HG03108 (cell line): Measurements from ENCODE around the gene SETD1A.
"Not testable (repeated sequence)": the region's sequence is repeated elsewhere in the genome, so short reads cannot be mapped to it uniquely, and the experiment has no call there.

ENCODE experiments used
- ATAC-seq: cut with Tn5 transposase; IDR thresholded peaks from one replicate; pipeline ENCODE4 v1.9.1; 2021; ENCODE audit warnings: moderate library complexity; ENCODE audit not compliant: unreplicated experiment

Gene SETD1A

DNA sequence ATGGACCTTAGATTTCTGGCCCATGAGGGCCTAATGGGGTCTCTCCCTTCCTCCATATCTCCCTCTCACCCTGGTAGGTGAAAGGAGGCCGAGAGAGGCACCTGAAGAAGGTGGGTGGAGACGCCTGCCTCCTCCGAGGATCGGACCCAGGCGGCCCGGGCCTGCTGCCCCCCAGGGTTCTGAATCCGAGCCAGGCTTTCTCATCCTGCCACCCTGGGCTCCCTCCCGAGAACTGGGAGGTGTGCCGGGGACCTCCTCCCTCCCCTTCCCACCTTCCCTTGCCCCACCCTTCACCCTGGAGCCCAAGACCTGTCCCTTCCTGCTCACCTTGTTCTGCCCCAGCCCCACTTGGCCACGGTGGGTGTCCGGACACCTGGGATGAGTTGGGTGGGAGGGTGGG, 29.2 kb upstream of the SETD1A start:
- no peak for ATAC-seq

DNA sequence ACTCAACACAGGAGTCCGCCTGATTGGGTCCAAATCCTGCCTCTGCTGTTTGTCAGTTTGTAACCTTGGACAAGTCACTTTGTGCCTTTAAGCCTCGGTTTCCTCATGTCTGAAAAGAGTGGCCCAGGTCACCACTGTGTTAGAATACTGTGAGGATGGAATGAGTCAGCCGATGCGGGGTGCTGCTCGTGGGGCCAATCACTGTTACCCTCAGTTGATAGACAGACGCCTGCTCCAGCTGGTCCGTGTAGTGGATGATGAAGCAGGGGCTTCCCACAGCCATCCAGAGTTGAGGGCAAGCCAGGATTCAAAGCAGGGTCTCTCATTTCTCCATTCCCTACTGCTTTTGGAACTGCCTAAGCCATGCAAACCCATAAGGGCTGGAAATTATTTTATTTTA, 28.4 kb upstream of the SETD1A start:
- no peak for ATAC-seq

DNA sequence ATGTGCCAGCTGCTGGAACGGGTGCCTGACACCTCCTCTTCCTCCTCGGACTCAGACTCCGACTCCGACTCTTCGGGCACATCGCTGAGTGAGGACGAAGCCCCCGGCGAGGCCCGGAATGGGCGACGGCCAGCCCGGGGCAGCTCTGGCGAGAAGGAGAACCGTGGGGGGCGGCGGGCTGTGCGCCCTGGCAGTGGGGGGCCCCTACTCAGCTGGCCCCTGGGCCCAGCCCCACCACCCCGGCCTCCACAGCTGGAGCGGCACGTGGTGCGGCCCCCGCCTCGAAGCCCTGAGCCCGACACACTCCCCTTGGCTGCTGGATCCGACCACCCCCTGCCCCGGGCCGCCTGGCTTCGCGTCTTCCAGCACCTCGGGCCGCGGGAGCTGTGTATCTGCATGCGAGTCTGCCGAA, 27.4 kb upstream of the SETD1A start:
- ATAC-seq = no peak

DNA sequence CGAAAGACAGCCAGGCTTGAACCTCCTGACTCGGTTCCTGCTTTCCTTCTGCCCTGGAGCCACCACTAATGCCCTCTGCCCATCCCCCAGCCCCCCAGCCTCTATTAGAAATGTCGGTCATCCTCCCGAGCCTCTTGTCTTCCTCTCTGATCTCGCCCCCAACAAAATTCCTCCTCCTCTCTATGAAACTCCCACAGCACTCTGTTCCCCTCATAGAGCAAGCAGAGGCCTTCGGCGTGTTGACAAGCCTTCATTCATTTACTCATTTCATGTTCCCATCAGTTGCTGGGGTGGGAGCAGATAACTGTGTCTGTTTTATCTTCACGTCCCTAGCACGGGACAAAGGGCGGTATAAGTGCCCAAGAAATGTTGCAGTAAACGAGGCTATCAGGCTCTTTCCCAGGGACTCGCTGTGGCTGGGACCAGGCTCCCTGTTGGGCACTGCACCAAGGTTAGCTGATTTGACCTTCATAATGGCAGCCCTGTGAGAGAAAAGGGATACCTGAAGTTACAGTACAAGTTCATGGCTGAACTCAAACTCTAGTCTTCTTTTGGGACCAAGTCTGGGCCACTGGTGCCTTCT, 26.4 kb upstream of the SETD1A start:
- ATAC-seq = no peak

DNA sequence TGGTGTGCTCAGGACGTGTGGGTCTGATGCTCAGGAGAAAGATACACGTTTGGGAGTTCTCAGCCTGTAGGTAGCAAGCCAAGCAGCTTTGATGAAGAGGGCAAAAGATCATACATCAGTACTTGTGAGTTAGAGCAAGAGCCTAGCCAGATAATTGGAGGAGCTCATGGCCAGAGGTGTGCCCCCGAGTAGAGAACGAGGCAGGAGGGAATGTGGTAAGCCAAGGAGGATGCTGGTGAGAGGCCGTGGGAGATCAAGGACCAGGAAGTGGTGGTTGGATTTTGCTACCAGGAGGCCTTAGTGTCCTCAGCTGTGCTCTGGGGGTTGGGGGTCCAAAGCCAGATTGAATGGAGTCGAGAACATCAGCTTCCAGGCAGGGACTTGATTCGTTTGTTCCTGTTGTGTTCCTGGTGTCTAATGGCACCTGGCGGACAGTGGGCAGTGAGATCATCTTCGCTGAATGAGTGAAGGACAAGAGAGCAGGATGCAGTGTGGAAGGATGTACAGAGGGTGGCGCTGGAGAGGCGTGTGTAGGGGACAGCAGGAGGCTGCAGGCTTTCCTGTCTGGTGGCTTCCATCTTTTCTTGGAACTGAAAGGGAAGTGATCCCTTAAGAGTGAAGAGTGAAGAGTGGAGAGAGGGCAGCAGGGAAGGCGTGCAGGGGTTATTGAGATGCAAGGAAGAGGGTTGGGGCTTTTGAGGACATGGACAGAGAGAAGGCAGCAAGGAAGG, 22.6 kb upstream of the SETD1A start:
- ATAC-seq = no peak

DNA sequence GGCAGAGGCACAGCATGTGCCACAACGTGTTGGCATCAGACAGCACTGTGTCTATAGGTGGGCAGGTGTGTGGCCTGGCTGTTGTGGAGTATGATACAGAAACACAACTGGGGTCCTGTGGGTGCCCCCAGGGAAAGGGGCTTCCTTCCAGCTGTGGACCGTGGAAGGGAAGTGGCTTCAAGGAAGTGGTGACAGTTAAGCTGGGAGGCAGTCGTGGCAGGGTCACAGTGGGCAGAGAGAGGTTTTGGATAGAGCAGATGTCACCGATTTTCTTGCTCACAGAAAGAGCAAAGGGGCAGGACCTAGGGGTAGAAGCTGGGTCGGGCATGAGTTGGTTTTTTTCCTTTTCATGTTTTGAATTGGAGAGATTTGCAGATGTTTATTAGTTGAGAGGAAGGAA, 19.9 kb upstream of the SETD1A start:
- no peak for ATAC-seq

DNA sequence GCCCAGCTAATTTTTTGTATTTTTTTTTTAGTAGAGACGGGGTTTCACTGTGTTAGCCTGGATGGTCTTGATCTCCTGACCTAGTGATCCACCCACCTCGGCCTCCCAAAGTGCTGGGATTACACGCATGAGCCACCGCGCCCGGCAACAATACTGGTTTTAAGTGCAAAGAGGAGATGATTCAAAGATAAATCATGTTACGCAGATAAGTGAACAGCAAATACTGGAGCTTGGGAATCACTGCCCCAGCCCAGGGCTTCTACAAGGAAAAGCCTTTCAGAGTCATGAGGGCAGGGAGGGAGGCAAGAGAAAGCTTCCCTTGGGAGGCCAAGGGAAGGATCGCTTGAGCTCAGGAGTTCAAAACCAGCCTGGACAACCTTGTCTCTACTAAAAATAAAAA, 18.0 kb upstream of the SETD1A start:
- ATAC-seq = not testable (repeated sequence)

DNA sequence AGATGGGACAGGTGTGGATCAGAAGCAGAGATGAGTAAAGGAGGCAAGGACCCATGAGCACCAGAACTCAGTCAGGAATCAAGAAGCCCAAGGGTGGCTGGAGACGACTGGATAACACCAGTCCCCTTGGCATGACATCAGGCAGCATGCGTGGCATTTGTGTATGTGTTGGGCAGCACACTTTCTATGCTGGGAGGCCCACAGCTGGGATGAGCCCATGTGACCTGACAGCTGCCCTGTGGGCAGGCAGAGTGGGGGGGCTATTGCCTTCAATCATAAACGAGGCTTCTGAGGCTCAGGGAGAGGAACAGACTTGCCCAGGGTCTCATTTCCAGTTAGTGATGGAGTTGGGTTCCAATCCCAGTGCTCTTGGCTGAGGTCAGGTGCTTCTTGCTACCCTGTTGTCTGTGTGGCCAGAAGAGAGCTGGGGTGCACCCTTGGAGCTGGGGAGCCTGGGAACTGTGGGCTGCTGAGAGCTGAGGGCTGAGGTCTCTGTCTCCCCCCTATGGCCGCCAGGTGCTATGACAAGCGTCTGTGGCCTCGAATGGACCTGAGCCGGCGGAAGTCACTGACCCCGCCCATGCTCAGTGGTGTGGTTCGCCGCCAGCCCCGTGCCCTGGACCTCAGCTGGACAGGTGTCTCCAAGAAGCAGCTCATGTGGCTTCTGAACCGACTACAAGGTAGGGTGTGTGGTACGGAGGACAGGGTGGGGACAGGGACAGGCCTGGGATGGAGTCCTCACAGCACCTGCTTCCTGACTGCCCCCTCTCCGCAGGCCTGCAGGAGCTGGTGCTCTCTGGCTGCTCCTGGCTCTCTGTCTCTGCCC, 15.7 kb upstream of the SETD1A start:
- ATAC-seq = peak; percentile 88

DNA sequence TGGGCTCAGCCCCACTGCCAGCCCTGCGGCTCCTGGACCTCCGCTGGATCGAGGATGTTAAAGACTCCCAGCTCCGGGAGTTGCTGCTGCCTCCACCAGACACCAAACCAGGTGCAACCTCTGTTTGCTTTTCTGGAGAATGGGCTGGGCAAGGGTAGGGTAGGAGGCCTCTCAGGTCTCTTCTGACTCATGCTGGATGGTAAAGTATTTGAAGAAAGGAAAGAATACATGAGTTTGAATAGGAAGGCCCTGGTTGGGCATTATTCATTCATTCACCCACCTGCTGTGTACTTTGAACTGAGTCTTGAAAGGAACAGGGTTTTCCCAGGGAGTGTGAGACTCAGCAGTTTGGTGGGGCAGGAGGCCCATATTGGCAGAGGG, 15.1 kb upstream of the SETD1A start:
- ATAC-seq = no peak

DNA sequence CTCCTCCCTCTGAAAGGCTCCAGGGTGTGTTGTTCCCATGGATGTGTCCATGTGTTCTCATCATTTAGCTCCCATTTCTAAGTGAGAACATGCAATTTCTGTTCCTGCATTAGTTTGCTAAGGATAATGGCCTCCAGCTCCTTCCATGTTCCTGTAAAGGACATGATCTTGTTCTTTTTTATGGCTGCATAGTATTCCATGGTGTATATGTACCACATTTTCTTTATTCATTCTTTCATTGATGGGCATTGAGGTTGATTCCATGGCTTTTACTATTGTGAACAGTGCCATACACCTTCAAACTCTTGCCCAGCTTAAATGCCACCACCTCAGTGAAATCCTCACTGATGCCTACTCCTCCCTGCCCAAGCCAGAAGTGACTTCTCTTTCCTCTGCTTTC, 13.2 kb upstream of the SETD1A start:
- no peak for ATAC-seq

DNA sequence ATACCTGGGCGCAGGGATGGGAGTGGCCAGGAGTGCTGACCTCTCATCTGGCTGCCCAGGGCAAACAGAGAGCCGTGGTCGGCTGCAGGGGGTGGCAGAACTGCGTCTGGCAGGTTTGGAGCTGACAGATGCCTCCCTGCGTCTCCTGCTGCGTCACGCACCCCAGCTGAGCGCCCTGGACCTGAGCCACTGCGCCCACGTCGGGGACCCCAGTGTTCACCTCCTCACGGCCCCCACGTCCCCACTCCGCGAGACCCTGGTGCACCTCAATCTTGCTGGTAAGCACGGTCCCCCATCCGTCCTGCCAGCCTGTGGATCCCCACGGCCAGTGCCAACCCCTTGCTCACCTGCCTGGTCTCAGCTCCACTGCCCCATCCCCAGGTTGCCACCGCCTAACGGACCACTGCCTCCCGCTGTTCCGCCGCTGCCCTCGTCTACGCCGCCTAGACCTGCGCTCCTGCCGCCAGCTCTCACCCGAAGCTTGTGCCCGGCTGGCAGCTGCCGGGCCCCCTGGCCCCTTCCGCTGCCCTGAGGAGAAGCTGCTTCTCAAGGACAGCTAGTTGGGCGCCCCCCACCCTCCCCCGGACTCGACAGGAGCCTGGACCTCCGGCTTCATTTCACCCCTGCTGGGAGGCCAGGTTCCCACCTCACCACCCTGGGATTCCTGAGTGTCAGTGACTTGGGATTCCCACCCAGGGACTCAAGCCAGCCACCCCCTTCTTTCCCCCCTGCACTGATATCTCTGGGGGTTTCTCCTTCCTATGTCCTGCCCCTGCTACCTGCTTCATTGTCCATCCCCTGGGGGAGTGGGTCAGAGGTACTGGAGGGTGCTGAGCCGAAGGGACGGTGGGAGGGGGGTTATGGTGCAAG, 10.6 kb upstream of the SETD1A start:
- no peak for ATAC-seq

DNA sequence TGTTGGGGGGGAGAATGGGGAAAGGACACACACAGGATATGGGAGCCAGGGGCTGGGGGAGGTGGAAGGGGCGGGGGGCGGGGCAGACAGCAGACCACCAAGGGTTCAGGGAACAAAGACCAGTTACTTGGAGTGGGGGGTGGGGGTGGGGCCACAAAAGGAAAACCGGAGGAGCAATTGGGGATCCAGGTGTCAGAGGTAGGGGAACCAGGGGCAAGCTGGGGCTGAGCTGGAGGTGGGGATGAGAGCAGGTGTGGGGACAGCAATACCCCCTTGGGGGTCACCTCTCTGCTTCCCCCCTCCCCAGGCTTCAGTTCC, 10.1 kb upstream of the SETD1A start:
- ATAC-seq = no peak

DNA sequence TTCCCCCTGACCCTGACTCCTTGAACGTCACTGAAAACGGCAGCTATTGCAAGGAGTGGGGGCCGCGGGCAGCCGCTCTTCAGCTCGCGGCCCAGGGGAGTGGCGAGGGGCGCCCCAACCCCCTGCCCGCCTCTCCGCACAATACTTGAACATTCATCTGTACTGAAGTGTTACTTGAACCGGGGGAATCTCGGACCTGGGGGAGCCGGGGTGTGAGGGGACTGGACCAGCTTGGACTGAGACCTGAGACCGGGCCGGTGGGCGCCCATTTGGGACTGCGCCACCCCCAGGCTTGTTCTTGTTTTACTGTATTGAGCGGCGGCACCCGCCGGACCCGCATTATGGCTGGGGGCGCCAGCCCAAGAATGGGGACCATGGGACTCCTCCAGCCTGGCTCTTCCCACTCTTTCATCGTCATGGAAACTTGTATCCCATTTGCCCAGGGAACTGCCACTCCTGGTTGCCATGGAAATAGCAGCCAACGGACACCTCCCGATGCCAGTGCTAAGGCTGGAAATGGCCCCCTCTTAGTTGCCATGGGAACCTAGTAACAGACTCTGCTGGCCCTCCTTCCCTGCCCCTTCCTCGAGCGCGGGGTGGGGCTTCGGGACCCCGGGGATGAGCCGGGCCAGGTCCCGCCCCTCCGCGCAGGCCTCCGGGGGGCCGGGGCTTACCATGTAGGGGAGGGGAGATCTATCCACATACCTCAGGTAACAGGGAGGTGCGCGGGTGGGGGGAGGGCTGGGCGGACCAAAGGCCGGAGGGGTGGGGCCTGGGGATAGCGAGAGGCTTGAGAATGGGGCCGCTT, 9.5 kb upstream of the SETD1A start:
- peak; percentile 9 for ATAC-seq

DNA sequence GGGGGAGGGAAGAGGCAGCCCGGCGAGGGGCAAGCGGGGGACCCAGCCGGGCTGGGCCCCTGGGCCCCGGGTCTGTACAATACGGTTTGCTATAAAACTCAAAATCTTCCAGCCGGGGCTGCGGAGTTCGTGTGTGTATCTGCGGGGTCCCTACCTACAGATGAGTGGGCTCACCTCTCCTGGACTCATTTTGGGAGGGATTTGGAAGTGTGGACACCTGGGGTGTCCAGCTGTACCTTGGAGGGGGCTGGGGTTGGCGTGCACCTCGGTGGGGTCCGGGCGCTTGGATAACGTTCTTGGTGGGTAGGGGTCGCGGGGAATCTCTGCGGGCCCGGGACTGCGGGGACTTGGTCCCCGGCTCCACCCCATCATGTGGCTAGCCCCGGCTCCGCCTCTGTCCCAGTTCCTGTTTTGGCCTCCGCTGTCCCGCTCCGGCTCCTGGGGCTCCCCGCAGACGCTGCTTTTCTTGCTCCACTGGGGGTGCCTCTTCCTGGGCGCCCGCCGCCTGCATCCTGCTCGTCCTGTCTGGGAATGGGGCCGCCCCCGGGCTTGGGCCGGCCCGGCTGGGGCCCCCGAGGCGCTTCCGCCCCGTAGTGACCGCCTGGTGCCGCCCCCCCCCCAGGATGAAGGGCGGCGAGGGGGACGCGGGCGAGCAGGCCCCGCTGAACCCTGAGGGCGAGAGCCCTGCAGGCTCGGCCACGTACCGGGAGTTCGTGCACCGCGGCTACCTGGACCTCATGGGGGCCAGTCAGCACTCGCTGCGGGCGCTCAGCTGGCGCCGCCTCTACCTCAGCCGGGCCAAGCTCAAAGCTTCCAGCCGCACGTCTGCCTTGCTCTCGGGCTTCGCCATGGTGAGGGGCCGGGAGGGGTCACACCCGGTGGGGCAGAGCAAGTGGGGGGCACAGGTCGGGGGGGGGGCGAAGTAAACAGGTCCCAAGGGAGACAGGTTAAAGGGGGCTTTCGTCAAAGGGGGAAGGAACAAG, 8.6 kb upstream of the SETD1A start, which contains the start of gene ORAI3:
ORAI3 (plus strand) TSS at position 402 of the 983 bp plus-strand sequence; CDS start at position 624, 222 bp downstream.
- peak; percentile 61 for ATAC-seq

DNA sequence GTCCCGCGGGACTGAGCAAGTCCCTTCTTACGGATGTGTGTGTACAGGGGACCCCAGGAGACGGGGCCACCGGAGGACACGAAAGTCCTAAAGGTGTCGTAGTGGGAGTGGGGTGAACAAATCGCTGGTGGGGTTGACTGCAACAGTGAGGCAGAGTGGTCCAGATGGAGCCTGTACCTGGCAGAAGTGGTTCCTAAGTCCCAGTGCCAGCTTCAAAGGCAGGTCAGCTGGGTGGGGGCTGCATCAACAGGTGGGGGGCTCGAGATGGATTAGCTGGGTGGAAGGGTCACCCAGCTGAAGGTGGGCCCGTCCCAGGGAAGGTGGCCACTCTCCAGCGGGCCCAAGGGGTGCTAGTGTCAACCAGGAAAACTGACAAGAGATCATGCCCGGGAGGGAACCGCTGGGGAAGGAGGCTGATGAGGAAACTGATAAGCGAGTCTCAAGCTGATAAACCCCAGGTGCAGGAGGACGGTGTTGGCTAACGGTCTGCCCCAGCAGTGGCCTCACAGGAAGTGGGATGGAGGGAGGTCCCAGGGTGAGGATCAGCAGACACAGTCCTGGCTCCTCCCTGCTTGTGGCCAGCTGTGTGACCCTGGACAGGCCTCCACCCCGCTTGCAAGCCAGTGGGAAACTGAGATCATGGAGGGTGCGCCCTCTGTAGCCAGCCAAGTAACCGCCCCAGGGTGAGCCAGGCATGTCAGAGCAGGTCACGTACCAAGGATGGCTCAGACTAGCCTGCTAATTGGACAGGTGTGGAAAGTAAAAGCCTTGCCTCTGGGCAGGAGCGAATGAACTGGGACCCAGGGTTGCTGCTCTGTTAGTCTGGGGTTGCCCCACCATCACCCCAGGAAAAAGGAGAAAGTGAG, 7.7 kb upstream of the SETD1A start:
- peak; percentile 45 for ATAC-seq

DNA sequence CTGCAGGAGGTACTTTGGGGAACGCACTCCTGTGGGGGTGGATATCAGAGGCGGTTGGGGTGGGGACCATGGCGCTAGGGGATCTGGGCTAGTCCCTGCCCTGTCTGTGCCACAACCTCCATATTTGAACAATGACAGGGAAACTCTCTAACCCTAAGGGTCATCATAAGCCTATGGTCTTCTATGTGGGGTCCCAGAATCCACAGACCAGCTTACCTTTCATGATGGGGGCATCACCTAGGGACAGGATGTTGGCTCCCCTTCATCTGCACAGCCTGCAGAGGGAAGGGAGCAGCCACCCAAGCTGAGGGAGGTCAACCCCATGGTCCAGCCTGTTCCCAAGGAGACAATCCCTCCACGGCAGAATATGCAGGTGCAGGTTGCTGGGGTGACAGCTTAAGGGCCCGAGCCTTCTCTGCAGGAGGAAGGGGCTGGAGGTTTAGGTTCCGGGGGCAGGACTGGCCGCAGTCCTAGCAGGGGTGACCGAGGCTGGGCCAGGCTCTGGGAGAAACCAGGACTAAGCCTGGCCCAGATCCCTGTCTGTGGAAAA, 7.0 kb upstream of the SETD1A start:
- no peak for ATAC-seq

DNA sequence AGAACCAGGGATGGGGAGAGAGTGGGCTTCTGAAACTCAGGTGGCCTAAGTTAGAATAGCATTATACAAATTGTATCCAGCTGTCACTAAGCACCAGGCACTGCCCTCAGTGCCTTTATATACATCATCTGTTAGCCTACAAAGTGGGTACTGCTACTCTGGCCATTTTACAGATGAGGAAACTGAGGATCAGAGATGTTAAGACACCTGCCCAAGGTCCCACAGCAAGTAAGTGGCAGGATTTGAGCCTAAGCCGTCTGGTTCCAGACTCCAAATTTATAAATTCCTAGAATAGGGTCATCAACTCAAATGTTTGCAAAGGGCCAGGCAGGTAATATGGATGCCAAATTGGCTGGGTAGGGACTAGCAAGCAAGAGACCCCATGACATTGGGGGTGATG, 6.4 kb upstream of the SETD1A start:
- no peak for ATAC-seq

DNA sequence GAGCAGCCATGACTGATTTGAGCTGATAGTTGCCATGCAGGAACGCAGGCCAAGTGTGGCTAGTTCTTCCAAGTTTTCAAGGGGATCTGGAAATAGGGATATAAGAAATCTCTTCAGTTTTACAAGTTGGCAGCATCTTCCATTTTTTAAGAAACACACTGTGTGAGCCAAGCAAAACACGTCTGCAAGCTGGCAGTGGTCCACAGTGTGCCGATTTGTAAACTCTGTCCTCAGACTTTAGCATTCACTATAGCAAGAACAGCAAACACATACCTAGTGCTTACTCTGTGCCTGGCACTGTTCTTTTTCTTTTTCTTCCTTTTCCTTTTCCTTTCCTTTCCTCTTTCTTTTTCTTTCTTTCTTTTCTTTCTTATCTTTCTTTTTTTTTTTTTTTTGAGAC, 5.8 kb upstream of the SETD1A start:
- no peak for ATAC-seq
